IMR-90 (cell line): ENCODE data around the gene NAE1. TPM values are rescaled to one million over a fixed set of nuclear protein-coding genes. Genes with fewer than 3 reads are reported as not detected.

ENCODE experiments used
- ATAC-seq: fragments of 200-7000 bp; cut with Tn5 transposase; 2 replicates; pipeline ENCODE4 v1.9.1; 2020; ENCODE audit warnings: low read depth, mild to moderate bottlenecking, moderate library complexity
- BruUV-seq: library from RNA; stranded (reverse); fragments of 400-500 nt; replicated peaks from 2 replicates; lab custom pipeline; 2021; lab: Mats Ljungman, UMichigan
- CTCF ChIA-PET: fragments of 300-600 bp; formaldehyde crosslinking; extraction: SDS; loops from one replicate; lab custom pipeline; 2021; ENCODE audit warnings: antibody characterized with exemption; lab: Yijun Ruan, JAX
- POLR2A ChIA-PET: fragments of 300-600 bp; sonication (Branson Sonifier 250); formaldehyde crosslinking; loops from one replicate; lab custom pipeline; 2022; ENCODE audit warnings: antibody characterized with exemption; ENCODE audit not compliant: unreplicated experiment; lab: Charles Lee
- DNase-seq: peaks from one replicate; pipeline ENCODE4 v3.0.0; 2013
- H2AFZ ChIP-seq: replicated peaks from 2 replicates; pipeline ENCODE3; 2013; ENCODE audit warnings: low read length, mild to moderate bottlenecking; ENCODE audit not compliant: poor library complexity
- H2AK5ac ChIP-seq: 2 replicates; pipeline ENCODE4 v1.6.1; 2013; ENCODE audit warnings: low read depth, low read length, inconsistent platforms
- H2AK9ac ChIP-seq: replicated peaks from 2 replicates; pipeline ENCODE3; 2013; ENCODE audit warnings: mild to moderate bottlenecking, low read depth, low read length, moderate library complexity; ENCODE audit not compliant: poor library complexity
- H2BK120ac ChIP-seq: 2 replicates; pipeline ENCODE4 v1.6.1; 2013; ENCODE audit warnings: low read depth, low read length, inconsistent platforms
- H2BK15ac ChIP-seq: 3 replicates; pipeline ENCODE4 v1.6.1; 2013; ENCODE audit warnings: low read depth, low read length, inconsistent platforms
- H2BK20ac ChIP-seq: 2 replicates; pipeline ENCODE4 v1.6.1; 2013; ENCODE audit warnings: low read depth, mild to moderate bottlenecking, inconsistent platforms, low read length, moderate library complexity
- H2BK5ac ChIP-seq: 2 replicates; pipeline ENCODE4 v1.6.1; 2013; ENCODE audit warnings: mild to moderate bottlenecking, low read depth, low read length, inconsistent platforms; ENCODE audit not compliant: poor library complexity, severe bottlenecking
- H3K14ac ChIP-seq: replicated peaks from 2 replicates; pipeline ENCODE4 v1.6.1; 2013; ENCODE audit warnings: low read depth, low read length, inconsistent platforms
- H3K18ac ChIP-seq: 2 replicates; pipeline ENCODE4 v1.6.1; 2013; ENCODE audit warnings: low read depth, low read length, control low read depth
- H3K23ac ChIP-seq: 2 replicates; pipeline ENCODE4 v1.6.1; 2013; ENCODE audit warnings: low read depth, low read length, inconsistent platforms
- H3K27ac ChIP-seq: 2 replicates; pipeline ENCODE4 v1.5.1; 2013; ENCODE audit warnings: mild to moderate bottlenecking, control low read depth, low read length; ENCODE audit not compliant: insufficient read depth
- H3K27me3 ChIP-seq: 2 replicates; pipeline ENCODE4 v1.6.1; 2013; ENCODE audit warnings: low read length; ENCODE audit not compliant: control insufficient read depth, insufficient read depth
- H3K36me3 ChIP-seq: 2 replicates; pipeline ENCODE4 v1.6.1; 2013; ENCODE audit warnings: low read length, mixed read lengths; ENCODE audit not compliant: control insufficient read depth, insufficient read depth
- H3K4ac ChIP-seq: 2 replicates; pipeline ENCODE4 v1.6.1; 2013; ENCODE audit warnings: low read depth, low read length, inconsistent platforms
- H3K4me1 ChIP-seq: 2 replicates; pipeline ENCODE4 v1.6.1; 2013; ENCODE audit warnings: low read length, mixed read lengths; ENCODE audit not compliant: control insufficient read depth, insufficient read depth
- H3K4me2 ChIP-seq: 2 replicates; pipeline ENCODE4 v1.6.1; 2013; ENCODE audit warnings: low read depth, mild to moderate bottlenecking, control low read depth, low read length, moderate library complexity
- H3K4me3 ChIP-seq: 2 replicates; pipeline ENCODE4 v1.5.1; 2013; ENCODE audit warnings: low read depth, mild to moderate bottlenecking, control low read depth, low read length, moderate library complexity; ENCODE audit not compliant: insufficient read depth
- H3K56ac ChIP-seq: 2 replicates; pipeline ENCODE4 v1.6.1; 2013; ENCODE audit warnings: low read length, inconsistent platforms; ENCODE audit not compliant: insufficient read depth; ENCODE audit errors: extremely low read depth
- H3K79me1 ChIP-seq, 2 experiments: 2 replicates each; pipeline ENCODE4 v1.6.1; 2013; ENCODE audit warnings: low read length in 2 of 2, inconsistent platforms in 1 of 2, low read depth in 1 of 2
- H3K9ac ChIP-seq: 2 replicates; pipeline ENCODE4 v1.6.1; 2013; ENCODE audit warnings: low read depth, low read length, control low read depth
- H3K9me1 ChIP-seq: 2 replicates; pipeline ENCODE4 v1.6.1; 2013; ENCODE audit warnings: low read length, inconsistent platforms; ENCODE audit not compliant: insufficient read depth
- H3K9me3 ChIP-seq: 2 replicates; pipeline ENCODE4 v1.6.1; 2013; ENCODE audit warnings: low read length; ENCODE audit not compliant: control insufficient read depth, insufficient read depth
- H4K20me1 ChIP-seq: 2 replicates; pipeline ENCODE4 v1.6.1; 2013; ENCODE audit warnings: low read length, inconsistent platforms; ENCODE audit not compliant: insufficient read depth
- H4K5ac ChIP-seq: 2 replicates; pipeline ENCODE4 v1.6.1; 2013; ENCODE audit warnings: mild to moderate bottlenecking, low read depth, low read length, control low read depth
- H4K8ac ChIP-seq, 2 experiments: 2 replicates each; pipeline ENCODE4 v1.6.1; 2013; ENCODE audit warnings: low read depth in 2 of 2, low read length in 2 of 2, control low read depth in 1 of 2, inconsistent platforms in 1 of 2
- H4K91ac ChIP-seq: 2 replicates; pipeline ENCODE4 v1.6.1; 2013; ENCODE audit warnings: low read depth, low read length, inconsistent platforms; ENCODE audit not compliant: insufficient read depth
- RFX5 ChIP-seq: IDR thresholded peaks from 2 replicates; pipeline ENCODE4 v1.8.0; 2012; ENCODE audit warnings: low read depth, mild to moderate bottlenecking, low read length, moderate library complexity
- WGBS, 2 experiments: methylation state at CpG; one replicate each; pipeline versions ENCODE4 v1.1.5 to v1.1.7; 2013; ENCODE audit warnings: missing lambda C conversion rate in 2 of 2; ENCODE audit not compliant: insufficient read length in 1 of 2; ENCODE audit errors: extremely low coverage in 2 of 2; 5-methylcytosine and 5-hydroxymethylcytosine counted together
- dilution Hi-C: fragments of 300-500 bp; cut with HindIII; formaldehyde crosslinking; loops from one replicate; pipeline ENCODE4 v1.14.3; 2018; ENCODE audit warnings: low sequenced_read_pairs; ENCODE audit not compliant: unreplicated experiment
- in situ Hi-C: fragments of 300-500 bp; cut with MboI; formaldehyde crosslinking; loops from 3 replicates; pipeline ENCODE4 v1.14.3; 2019; ENCODE audit warnings: low sequenced_read_pairs, inconsistent platforms, mixed read lengths
- intact Hi-C: fragments of 100-400 bp; cut with micrococcal nuclease; formaldehyde crosslinking; loops from 2 replicates; pipeline ENCODE4 v1.10.0; 2022
- polyA plus RNA-seq, 3 experiments: library from polyadenylated mRNA; depleted of rRNA; stranded (reverse); fragments of >200 nt; gene quantifications; 2 replicates each; pipeline ENCODE4 v1.2.3, GENCODE V29; 2012; ENCODE audit warnings: low replicate concordance in 1 of 3
- total RNA-seq: library from RNA; depleted of rRNA; stranded (reverse); fragments of >200 nt; gene quantifications from 2 replicates; pipeline ENCODE4 v1.2.3, GENCODE V29; 2012

NAE1 gene
- total and polyA plus RNA-seq, 2 of the 4 experiments (the other 2 are of a cell fraction) = 33.0 to 36.7 TPM

GRCh38 chr16:66801320-66802105, 29.3 kb downstream of the NAE1 start, which contains the start of gene TERB1:
TSS of gene TERB1 (minus strand) at chr16:66801584. CDS start at chr16:66796798, 4,786 bp downstream.
- Histone ChIP-seq H2BK15ac (no peak within 1 kb of the TSS), H4K20me1 (no peaks in the 10 kb centered on the region; the same call in 1 of the 2 replicates), H3K4me1 (no peaks in the 10 kb centered on the region), H3K9me3 (no peaks in the 10 kb centered on the region), H2AFZ (no peak within 1 kb of the TSS), H3K36me3 (peaks cover 21% of the 10 kb centered on the region), H2AK9ac (no peak within 1 kb of the TSS), H3K79me1 (no peaks in the 10 kb centered on the region), H3K27ac (no peak within 1 kb of the TSS), H2BK20ac (no peak within 1 kb of the TSS), H2BK5ac (no peak within 1 kb of the TSS), H3K23ac (no peak within 1 kb of the TSS), H2AK5ac (no peak within 1 kb of the TSS), H3K18ac (no peak within 1 kb of the TSS), H3K4me2 (no peak within 1 kb of the TSS), H4K8ac (no peak within 1 kb of the TSS), H3K56ac (no peak within 1 kb of the TSS), H3K9me1 (no peaks in the 10 kb centered on the region), H3K9ac (no peak within 1 kb of the TSS), H3K27me3 (no peaks in the 10 kb centered on the region), H3K4me3 (no peak within 1 kb of the TSS), H3K4ac (no peak within 1 kb of the TSS), H2BK120ac (no peak within 1 kb of the TSS), H3K14ac (no peak within 1 kb of the TSS), H4K5ac (no peak within 1 kb of the TSS), H4K91ac (no peak within 1 kb of the TSS)
- ATAC-seq = no peak
- POLR2A ChIA-PET = no interaction called here
- TF ChIP-seq RFX5 = no peak
- intact Hi-C loops (no loop called here), dilution Hi-C loops (no loop called here), in situ Hi-C loops (no loop called here)
- 93% methylated on average over 26 of the region's 56 CpGs; no CpG with 5 or more reads in 1 of the 2 experiments for WGBS, 2 experiments
- CTCF ChIA-PET = no interaction called here
- BruUV-seq = no TSS peak
- DNase-seq = no peak
